ENCODE results near the gene MRPS31. TPM values are rescaled to one million over a fixed set of nuclear protein-coding genes. Genes with fewer than 3 reads are reported as not detected.

Gene MRPS31
- 19.1 and 25.4 TPM in 2 replicates for total RNA-seq

DNA sequence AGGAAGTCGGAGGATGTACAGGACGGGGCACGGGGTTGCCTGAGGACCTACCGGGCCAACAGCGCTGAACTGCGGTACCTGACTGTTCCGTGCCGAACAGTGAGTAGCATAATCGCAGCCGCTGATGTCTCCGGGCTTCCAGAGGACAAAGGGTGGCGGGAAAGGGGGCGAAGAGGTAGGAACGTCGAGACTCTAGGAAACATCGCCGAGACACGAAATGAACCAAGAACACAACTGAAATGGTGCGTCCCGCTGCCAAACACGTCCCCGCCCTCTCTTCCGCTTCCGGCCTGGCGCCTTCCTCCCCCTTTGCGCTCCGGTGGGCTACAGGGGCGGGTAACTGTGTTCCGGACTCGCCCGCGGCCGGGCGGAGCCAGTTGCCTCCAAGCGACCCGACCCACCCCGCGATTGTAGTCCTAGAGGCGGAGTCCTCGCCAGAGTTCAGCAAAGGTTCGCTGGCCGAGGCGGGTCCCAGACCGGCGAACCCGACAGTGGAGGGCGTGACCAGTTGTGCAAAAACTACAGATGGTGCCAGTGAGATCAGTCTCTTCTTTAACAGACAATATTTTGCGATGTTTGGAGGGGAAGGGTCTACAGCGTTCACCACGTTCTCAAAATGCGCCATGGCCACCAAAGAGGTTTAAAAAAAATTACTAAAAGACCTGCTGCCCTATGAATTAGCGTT lies at the start of gene MRPS31:
Gene MRPS31 (minus strand): TSS at position 257 of the 685 bp plus-strand sequence. CDS start 54 bp downstream, at position 203.

DNA sequence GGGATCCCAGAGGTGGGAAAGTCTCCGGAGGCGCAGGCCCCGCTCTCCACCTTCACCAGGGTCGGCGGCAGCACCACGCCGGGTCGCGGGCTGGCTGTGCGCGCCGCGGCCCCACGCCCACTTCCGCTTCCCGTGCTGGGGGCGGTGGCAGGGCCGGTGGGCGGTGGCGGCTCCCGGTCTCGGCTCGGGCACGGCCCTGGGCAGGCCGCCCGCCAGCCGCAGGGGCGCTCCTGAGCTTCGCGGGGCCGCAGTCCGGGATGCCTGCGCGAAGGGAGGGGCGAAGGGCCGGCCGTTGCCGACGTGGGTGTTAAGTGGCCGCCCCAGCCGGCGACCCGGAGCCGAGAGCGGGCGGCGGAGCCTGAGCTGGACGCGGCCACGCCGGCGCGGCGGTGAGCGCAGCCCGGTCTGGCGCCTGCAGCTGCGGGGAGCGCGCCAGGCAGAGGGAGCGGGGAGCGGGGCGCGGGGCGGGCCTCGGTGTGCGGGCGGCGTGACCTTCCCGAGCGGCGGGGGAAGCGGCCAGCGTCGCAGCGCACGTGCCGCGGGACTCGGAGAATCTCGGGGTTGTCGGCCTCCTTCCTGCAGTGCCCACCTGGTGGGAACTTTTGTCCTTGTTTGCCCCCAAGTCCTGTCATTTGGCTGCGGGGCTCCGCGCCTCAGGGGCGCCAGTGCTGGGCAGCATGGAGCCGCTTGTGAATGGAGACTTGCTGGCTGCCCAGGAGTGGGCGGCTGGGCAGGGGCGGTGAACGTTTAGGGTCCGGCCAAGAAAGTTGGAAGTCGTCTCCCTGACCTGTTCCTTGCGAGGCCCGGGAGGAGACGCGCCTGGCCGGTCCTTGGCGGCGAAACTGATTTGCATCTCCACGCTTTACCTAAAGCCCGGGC lies 18.5 kb upstream of the MRPS31 start, which contains the start of gene SLC25A15:
Gene SLC25A15 (plus strand): TSS at position 337 of the 879 bp plus-strand sequence. CDS start 3,616 bp downstream, outside the sequence.

Small RNA genes lying within 50 kb of the gene (small RNA-seq; reads per million reads assigned to genes)
- not detected for gene MIR320D1
- not detected for gene MIR621
- not detected for gene RF00017

Other genes with a start within 250 kb of the MRPS31 start
- 3.3 and 6.6 TPM in 2 replicates for gene FOXO1, start 104.5 kb downstream of the MRPS31 start, total RNA-seq
- 21.3 and 26.6 TPM in 2 replicates for gene SLC25A15, start 18.4 kb upstream of the MRPS31 start, total RNA-seq
- gene ELF1, start 248.1 kb upstream of the MRPS31 start, total RNA-seq, result 38.6 and 40.1 TPM in 2 replicates